Epidermal melanocyte (primary cell): ENCODE data around the gene SHISA8.
A peak's percentile ranks its signal among the peaks of the same experiment; 100 is the strongest.

Experiments used
- DNase-seq: peaks from one replicate; pipeline ENCODE4 v3.0.0; 2011; ENCODE audit warnings: low spot score; ENCODE audit not compliant: insufficient read length

Gene SHISA8

GRCh38 chr22:41915786-41916493 is 1.1 kb upstream of the SHISA8 start:
- DNase-seq: no peak

- DNase-seq: no peak
Observed at GRCh38 chr22:41914611-41915034, 251 bp downstream of the SHISA8 start.

GRCh38 chr22:41913842-41914534 is 886 bp downstream of the SHISA8 start:
- no peak for DNase-seq

- no peak for DNase-seq
Observed at GRCh38 chr22:41913040-41913719, 1.7 kb downstream of the SHISA8 start.

- DNase-seq: no peak
Observed at GRCh38 chr22:41912338-41913039, 2.4 kb downstream of the SHISA8 start.

GRCh38 chr22:41911001-41911611 is 3.8 kb downstream of the SHISA8 start:
- no peak for DNase-seq

- DNase-seq: peak; percentile 60
Observed at GRCh38 chr22:41910050-41911000, 4.5 kb downstream of the SHISA8 start.

GRCh38 chr22:41909310-41910049 is 5.4 kb downstream of the SHISA8 start:
- no peak for DNase-seq

GRCh38 chr22:41908411-41909309 is 6.2 kb downstream of the SHISA8 start:
- no peak for DNase-seq

- no peak for DNase-seq
Observed at GRCh38 chr22:41907436-41908401, 7.2 kb downstream of the SHISA8 start.

GRCh38 chr22:41906822-41907221 is 8.1 kb downstream of the SHISA8 start:
- DNase-seq: no peak

- DNase-seq: no peak
Observed at GRCh38 chr22:41905411-41906202, 9.3 kb downstream of the SHISA8 start.

- no peak for DNase-seq
Observed at GRCh38 chr22:41904450-41905410, 10.1 kb downstream of the SHISA8 start.

- no peak for DNase-seq
Observed at GRCh38 chr22:41902932-41903421, 11.9 kb downstream of the SHISA8 start.

GRCh38 chr22:41902016-41902415 is 12.9 kb downstream of the SHISA8 start:
- DNase-seq: no peak
